Spleen (tissue), 7 donors: ENCODE results near the gene CASS4.

ENCODE experiments used
- CTCF ChIP-seq, 11 experiments: fragments of 200-600 bp in 7 of 11; fragments of 450-650 bp in 4 of 11; sonication (generic) in 4 of 11; IDR thresholded peaks in 8 of 11; conservative IDR thresholded peaks in 3 of 11; 1 replicate in 7 of 11; 2 replicates in 4 of 11; pipeline versions ENCODE4 v1.4.0 to v1.8.0; 2016 to 2021; ENCODE audit warnings: antibody characterized with exemption in 11 of 11, inconsistent platforms in 4 of 11, mild to moderate bottlenecking in 1 of 11
- POLR2A ChIP-seq, 3 donors: fragments of 450-650 bp; IDR thresholded peaks; one replicate each; pipeline ENCODE4 v1.5.1; 2017; ENCODE audit warnings: antibody characterized with exemption in 3 of 3, mild to moderate bottlenecking in 1 of 3
- POLR2AphosphoS5 ChIP-seq, 3 donors: sonication (generic); formaldehyde crosslinking; IDR thresholded peaks; one replicate each; pipeline ENCODE4 v1.5.1; 2017; ENCODE audit warnings: antibody characterized with exemption in 3 of 3
- donor health status: DM: no; HTN: no; CAD: no; lungs with moderate emphysema.
- donor health status: DM: no; HTN: no; CAD: no.
- donor health status: DM: no; HTN: no; CAD: no.

GRCh38 chr20:56426926-56427325, 14.9 kb downstream of the CASS4 start:
- TF ChIP-seq POLR2A (IDR thresholded peaks at IDR 0.05) (no peak), POLR2AphosphoS5 (IDR thresholded peaks at IDR 0.05) (no peak), CTCF (IDR thresholded peaks at IDR 0.05 in 8 of 11, conservative IDR thresholded peaks at IDR 0.05 in 3 of 11) (no peak)
